IPS DF 6.9 (cell line): ENCODE results near the gene CPEB3.
"Not testable (repeated sequence)": the region's sequence is repeated elsewhere in the genome, so short reads cannot be mapped to it uniquely, and the experiment has no call there.

Experiments
- DNase-seq: peaks from one replicate; pipeline ENCODE4 v3.0.0-alpha.2; 2013; ENCODE audit warnings: low read depth, low spot score
- H3K27ac ChIP-seq: one replicate; pipeline ENCODE4 v1.5.1; 2013; ENCODE audit warnings: low read length, control low read depth
- H3K27me3 ChIP-seq: 2 replicates; pipeline ENCODE4 v1.6.1; 2013; ENCODE audit warnings: mild to moderate bottlenecking, low read length; ENCODE audit not compliant: control insufficient read depth, insufficient read depth
- H3K36me3 ChIP-seq: 2 replicates; pipeline ENCODE4 v1.6.1; 2013; ENCODE audit warnings: low read length; ENCODE audit not compliant: control insufficient read depth, insufficient read depth
- H3K4me1 ChIP-seq: 2 replicates; pipeline ENCODE4 v1.6.1; 2013; ENCODE audit warnings: low read length; ENCODE audit not compliant: control insufficient read depth, insufficient read depth
- H3K4me3 ChIP-seq: 2 replicates; pipeline ENCODE4 v1.5.1; 2013; ENCODE audit warnings: mild to moderate bottlenecking, low read length
- H3K9me3 ChIP-seq: 2 replicates; pipeline ENCODE4 v1.6.1; 2013; ENCODE audit warnings: low read length, inconsistent platforms; ENCODE audit not compliant: control insufficient read depth, insufficient read depth
- WGBS: extraction: QIAGEN DNeasy Blood & Tissue Kit; methylation state at CpG from one replicate; pipeline ENCODE4 v1.1.7; 2013; ENCODE audit warnings: mixed read lengths, missing lambda C conversion rate; ENCODE audit not compliant: insufficient read length, insufficient coverage; 5-methylcytosine and 5-hydroxymethylcytosine counted together

CPEB3 gene

GRCh38 chr10:92146107-92146506 is 144.8 kb downstream of the CPEB3 start:
- no CpG with 5 or more reads among the region's 1 CpG for WGBS
- no peaks in the 10 kb centered on the region for H3K4me1 ChIP-seq
- DNase-seq = no peak
- H3K9me3 ChIP-seq = no peaks in the 10 kb centered on the region
- no peaks in the 10 kb centered on the region for H3K27me3 ChIP-seq
- H3K27ac ChIP-seq = no peak overlapping the region
- H3K36me3 ChIP-seq = no peaks in the 10 kb centered on the region
- H3K4me3 ChIP-seq = no peak overlapping the region

- Histone ChIP-seq H3K27me3 (no peaks in the 10 kb centered on the region), H3K4me1 (no peaks in the 10 kb centered on the region), H3K9me3 (no peaks in the 10 kb centered on the region), H3K27ac (no peak overlapping the region), H3K36me3 (no peaks in the 10 kb centered on the region), H3K4me3 (no peak overlapping the region)
- no CpG with 5 or more reads among the region's 3 CpGs for WGBS
- no peak for DNase-seq
Measured at GRCh38 chr10:92142949-92143348, 147.9 kb downstream of the CPEB3 start.

- no CpG with 5 or more reads among the region's 1 CpG for WGBS
- Histone ChIP-seq H3K27ac (no peak overlapping the region), H3K9me3 (no peaks in the 10 kb centered on the region), H3K27me3 (no peaks in the 10 kb centered on the region), H3K4me3 (no peak overlapping the region), H3K36me3 (no peaks in the 10 kb centered on the region), H3K4me1 (no peaks in the 10 kb centered on the region)
- DNase-seq = no peak
Measured at GRCh38 chr10:92142512-92142911, 148.4 kb downstream of the CPEB3 start.

GRCh38 chr10:92141147-92141546 is 149.7 kb downstream of the CPEB3 start:
- not testable (repeated sequence) for DNase-seq, H3K27ac ChIP-seq, H3K4me3 ChIP-seq, H3K27me3 ChIP-seq, H3K4me1 ChIP-seq, H3K36me3 ChIP-seq, H3K9me3 ChIP-seq
- no CpG with 5 or more reads among the region's 3 CpGs for WGBS

- not testable (repeated sequence) for H3K9me3 ChIP-seq, H3K36me3 ChIP-seq, H3K27me3 ChIP-seq, DNase-seq, H3K4me1 ChIP-seq, H3K27ac ChIP-seq, H3K4me3 ChIP-seq
- WGBS = no CpG with 5 or more reads among the region's 1 CpG
Measured at GRCh38 chr10:92134049-92134448, 156.8 kb downstream of the CPEB3 start.

- no peak for DNase-seq
Measured at GRCh38 chr10:92131275-92131820, 159.5 kb downstream of the CPEB3 start.

GRCh38 chr10:92130622-92131274 is 160.1 kb downstream of the CPEB3 start:
- Histone ChIP-seq H3K4me1 (no peaks in the 10 kb centered on the region), H3K4me3 (no peak overlapping the region), H3K36me3 (no peaks in the 10 kb centered on the region), H3K27me3 (no peaks in the 10 kb centered on the region), H3K9me3 (no peaks in the 10 kb centered on the region), H3K27ac (no peak overlapping the region)
- DNase-seq = no peak

More at GRCh38 chr10:92131275-92131820, 159.5 kb downstream of the CPEB3 start:
- Histone ChIP-seq H3K36me3 (no peaks in the 10 kb centered on the region), H3K9me3 (no peaks in the 10 kb centered on the region), H3K27ac (no peak overlapping the region), H3K4me3 (no peak overlapping the region), H3K4me1 (no peaks in the 10 kb centered on the region), H3K27me3 (no peaks in the 10 kb centered on the region)
- no CpG with 5 or more reads among the region's 5 CpGs for WGBS

- Histone ChIP-seq H3K4me1 (no peaks in the 10 kb centered on the region), H3K36me3 (no peaks in the 10 kb centered on the region), H3K27me3 (no peaks in the 10 kb centered on the region), H3K27ac (no peak overlapping the region), H3K4me3 (no peak overlapping the region), H3K9me3 (no peaks in the 10 kb centered on the region)
- DNase-seq = no peak
- WGBS = no CpG with 5 or more reads among the region's 2 CpGs
Measured at GRCh38 chr10:92126100-92126650, 164.7 kb downstream of the CPEB3 start.

- Histone ChIP-seq H3K4me1 (no peaks in the 10 kb centered on the region), H3K36me3 (no peaks in the 10 kb centered on the region)
Measured at GRCh38 chr10:92125144-92125543, 165.7 kb downstream of the CPEB3 start.

GRCh38 chr10:92124616-92125143 is 166.2 kb downstream of the CPEB3 start:
- no peaks in the 10 kb centered on the region for H3K4me1 ChIP-seq
- no peak overlapping the region for H3K27ac ChIP-seq
- WGBS = no CpG with 5 or more reads among the region's 3 CpGs
- H3K4me3 ChIP-seq = no peak overlapping the region
- DNase-seq = no peak
- H3K9me3 ChIP-seq = no peaks in the 10 kb centered on the region
- H3K36me3 ChIP-seq = no peaks in the 10 kb centered on the region
- no peaks in the 10 kb centered on the region for H3K27me3 ChIP-seq

More at GRCh38 chr10:92125144-92125543, 165.7 kb downstream of the CPEB3 start:
- no peaks in the 10 kb centered on the region for H3K9me3 ChIP-seq
- H3K27ac ChIP-seq = no peak overlapping the region
- DNase-seq = no peak
- H3K27me3 ChIP-seq = no peaks in the 10 kb centered on the region
- H3K4me3 ChIP-seq = no peak overlapping the region

- no CpG with 5 or more reads among the region's 1 CpG for WGBS
- Histone ChIP-seq H3K36me3 (no peaks in the 10 kb centered on the region), H3K27me3 (no peaks in the 10 kb centered on the region), H3K4me3 (no peak overlapping the region), H3K4me1 (no peaks in the 10 kb centered on the region), H3K27ac (no peak overlapping the region), H3K9me3 (no peaks in the 10 kb centered on the region)
- DNase-seq = no peak
Measured at GRCh38 chr10:92124020-92124419, 166.9 kb downstream of the CPEB3 start.
